GM21529 (cell line): ENCODE results near the gene TCOF1.

Source experiments
- ATAC-seq: cut with Tn5 transposase; IDR thresholded peaks from one replicate; pipeline ENCODE4 v1.9.1; 2021; ENCODE audit not compliant: unreplicated experiment

The TCOF1 gene

DNA sequence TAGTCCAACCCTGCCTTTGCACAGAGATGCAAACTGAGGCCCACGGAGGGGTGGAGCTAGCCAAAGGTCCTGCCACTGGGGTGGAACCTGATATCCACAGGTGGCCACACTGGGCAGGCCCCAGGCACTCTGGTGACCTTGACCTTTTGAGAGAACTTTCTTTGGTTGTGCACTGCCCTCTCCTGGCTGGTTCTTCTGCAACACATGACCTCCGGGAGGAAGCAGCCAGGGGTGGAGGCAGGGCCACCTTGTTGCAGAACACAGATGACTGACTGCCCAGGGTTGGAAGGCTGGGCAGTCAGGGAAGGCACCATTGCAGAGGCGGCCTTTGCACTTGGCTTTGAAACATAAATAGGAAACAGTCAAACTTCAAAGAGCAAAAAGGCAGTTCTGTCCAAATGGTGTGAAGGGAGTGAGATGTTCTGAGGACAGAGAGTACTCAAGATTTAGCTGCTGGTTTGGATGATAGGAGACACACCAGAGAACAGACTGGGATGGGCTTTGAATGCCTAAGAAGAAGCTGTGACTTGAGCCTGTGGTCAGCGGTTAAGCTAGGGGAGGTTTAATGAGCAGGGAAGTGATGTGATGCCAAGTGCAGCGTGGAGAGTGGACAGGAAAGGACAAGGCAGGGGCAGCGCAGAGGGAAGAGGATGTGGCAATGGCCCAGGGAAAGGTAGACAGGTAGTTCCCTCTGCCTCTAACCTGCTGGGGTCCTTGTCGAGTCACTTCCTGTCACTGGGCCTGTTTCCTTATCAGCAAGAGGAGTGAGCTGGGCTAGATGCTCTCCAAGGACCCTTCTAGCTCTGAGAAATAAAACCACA, 6.8 kb upstream of the TCOF1 start:
- ATAC-seq: peak; percentile 93

DNA sequence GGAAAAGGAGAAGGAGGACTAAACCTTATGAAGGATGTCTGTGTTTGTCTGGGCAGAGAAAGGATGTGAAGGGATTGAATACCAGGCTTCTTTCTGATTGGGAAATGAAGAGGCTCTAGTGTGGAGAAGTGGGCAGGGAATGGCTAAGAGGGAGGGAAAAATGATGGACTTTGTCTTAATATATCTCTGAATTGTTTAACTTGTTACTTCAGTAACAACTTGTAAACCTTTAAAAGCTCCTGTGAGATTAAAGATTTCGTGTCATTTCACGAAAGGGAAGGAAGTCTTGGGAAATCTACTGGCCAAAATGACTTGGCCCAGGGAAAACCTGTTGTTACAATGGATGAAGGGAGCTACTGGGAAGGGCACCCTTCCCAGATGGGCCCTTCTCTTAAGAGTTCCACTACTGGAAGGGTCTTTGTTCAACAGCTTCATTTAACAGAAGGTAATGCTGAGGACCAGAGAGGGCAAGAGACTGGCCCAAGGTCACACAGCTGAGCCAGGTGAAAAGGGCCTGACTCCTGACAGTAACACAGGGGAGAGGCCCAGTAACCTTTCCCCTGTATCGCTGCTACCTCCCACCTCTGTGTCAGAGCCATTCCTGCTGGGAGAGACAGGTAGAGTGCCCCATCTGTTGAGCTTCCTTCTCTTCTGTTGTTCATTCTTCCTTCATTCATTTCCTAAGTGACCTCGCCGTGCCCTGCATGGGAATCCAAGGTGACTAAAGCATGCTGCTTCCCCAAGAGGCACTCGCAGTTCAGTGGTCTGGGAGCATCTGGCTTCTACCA, 5.1 kb upstream of the TCOF1 start:
- no peak for ATAC-seq

DNA sequence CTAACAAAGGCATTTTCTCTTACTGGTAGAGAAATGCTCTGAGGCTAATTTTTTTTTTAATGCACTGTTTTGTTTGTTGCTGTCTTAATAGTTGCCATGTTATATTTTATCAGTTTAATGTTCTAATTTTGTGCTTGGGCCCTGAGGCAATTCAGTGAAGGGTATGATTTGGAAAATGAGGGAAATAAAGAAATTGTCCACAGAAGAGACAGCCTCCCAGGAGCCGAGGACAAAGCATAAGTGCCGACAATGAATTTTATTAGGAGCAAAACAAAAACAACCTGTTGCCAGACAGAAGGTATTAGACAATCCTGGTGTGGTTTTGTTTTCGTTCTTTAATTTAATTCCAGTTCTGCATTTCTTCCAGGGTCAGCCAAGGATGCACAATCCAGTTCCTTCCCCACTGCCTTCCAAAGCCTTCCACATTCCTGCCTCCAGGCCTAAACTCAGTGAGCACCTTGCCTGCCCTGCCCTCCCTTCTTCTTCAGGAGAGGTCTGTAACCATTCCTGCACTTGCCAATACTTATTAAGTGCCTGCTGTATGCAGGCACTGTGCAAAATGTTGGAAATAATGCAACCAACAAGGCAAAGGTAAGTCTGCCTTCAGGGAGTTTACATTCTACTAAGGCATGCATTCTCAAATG, 4.3 kb upstream of the TCOF1 start:
- ATAC-seq: no peak

DNA sequence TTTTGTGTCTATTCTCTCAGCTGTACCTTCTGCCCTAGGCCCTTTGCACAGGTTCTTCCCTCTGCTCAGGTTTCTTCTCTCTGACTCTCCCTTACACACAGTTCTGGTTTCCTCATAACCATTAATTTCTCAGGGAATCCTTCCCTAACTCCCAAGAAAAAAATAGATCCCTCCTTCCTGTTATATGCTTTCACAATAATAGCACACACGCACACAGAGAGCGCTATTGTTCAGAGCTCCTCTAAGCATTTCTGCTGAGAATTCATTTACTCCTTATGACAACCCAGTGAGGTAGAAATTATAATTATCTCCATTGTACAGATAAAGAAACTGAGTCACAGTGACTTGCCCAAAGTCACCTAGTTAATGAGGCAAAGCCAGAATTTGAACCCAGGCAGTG, 1.7 kb upstream of the TCOF1 start:
- no peak for ATAC-seq

DNA sequence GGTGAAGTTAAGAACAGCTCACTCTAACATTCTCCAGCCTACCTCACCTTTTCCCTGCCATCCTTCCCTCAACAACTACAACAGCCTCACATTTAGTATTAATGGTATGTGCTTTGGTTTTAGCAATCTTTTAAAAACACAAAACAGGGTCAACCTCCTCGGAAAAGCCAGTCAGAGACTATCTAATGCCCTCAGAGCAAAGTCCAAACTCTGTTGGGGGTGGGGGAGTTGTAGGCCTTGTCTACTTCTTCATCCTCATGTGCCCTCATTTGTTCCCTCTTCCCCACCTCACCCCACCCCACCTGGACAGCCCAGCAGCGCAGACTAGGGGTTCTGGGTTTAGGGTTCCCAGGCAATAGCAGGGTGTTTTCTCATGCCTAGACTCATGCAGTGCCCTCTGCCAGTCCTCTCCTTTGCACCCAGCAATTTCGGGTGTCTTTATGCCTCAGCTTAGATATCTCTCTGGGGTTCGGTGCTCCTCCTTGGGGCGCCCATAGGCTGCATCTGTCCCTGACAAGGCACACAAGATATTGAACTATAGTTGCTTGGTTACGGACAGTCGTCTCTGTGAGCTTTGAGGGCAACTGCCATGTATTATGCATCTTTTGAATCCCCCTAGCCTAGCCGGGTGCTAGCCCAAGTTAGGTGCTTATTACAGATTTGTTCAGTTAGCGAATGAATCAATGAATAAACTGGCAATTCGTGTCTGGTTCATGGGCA, 762 bp upstream of the TCOF1 start:
- no peak for ATAC-seq

DNA sequence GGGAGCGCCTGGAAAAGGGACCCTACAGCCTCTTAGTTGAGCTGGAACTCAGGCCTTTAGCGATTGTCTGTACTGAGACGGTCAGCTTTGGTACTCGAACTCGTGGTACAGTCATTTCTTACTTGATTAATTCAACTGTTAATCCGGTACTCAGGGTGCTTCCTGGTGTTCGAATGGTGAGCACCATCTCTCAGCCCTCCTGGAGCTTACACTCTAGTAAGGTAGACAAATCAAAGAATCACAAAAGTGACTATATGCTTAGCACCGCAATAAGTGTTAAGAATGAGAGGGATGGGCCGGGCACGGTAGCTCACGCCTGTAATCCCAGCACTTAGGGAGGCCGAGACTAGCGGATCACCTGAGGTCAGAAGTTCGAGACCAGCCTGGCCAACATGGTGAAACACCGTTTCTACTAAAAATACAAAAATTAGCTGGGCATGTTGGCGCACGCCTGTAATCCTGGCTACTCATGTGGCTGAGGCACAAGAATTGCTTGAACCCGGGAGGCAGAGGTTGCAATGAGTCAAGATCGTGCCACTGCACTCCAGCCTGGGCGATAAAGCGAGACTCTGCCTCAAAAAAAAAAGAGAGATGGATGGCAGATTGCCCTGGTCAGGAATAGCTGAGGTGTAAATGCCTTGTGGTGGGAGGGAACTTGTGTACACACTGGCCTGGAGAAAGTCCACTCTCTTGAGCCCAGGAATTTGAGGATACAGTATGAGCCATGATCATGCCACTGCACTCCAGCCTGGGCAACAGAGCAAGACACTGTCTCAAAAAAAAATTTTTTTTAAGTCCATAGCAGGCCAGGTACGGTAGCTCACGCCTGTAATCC, 981 bp downstream of the TCOF1 start:
- ATAC-seq: no peak

DNA sequence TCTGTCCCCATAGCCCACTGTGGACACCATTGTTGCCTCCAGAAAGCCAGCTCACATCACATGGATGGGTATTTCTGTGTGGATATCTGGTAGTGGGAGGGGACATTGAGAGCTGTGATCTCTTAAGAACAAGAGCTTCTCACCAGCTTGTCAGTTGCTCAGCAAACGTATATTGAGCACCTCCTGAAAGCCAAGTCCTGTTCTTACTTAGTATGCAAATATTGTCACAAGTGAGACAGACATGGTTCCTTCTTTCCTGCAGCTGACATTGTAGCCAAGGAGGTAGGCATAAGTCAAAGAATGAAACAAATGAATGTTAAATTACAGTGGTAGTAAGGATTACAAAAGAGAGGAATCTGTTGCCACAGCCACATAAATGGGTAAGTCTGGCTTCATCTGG, 3.8 kb downstream of the TCOF1 start:
- peak; percentile 39 for ATAC-seq

DNA sequence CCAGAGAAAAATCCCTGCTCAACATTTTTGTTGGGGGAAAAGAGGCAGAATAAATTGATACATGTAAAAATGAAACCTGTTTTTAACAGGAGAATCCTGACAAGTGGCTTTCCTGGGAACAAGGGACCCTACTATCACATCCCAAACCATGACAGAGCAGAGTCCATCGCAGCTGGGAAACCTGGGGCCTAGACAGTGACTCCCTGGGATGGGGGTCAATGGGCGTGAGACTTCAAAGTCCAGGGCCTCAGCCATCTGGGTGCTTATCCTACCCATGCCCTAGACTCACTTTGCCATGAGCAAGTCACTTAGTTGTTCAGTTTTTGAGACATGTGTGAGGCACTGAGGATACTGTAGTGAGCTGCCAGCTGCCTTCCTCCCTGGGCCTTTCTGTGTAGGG, 5.7 kb downstream of the TCOF1 start:
- ATAC-seq: no peak

DNA sequence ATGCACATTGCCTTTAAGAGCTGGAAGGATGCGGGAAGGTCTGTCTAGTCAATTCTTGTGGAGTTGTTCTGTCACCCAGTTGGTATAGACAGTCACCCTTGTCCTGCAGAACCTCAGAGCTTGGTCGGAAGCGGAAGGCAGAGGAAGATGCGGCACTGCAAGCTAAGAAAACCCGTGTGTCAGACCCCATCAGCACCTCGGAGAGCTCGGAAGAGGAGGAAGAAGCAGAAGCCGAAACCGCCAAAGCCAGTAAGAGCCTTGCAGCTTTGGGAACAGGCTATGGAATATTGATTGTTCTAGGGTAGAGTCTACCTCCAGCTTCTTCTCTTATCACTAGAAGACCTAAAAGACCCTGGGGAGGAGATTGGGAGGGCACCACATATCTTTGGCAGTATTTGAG, 6.5 kb downstream of the TCOF1 start:
- no peak for ATAC-seq

DNA sequence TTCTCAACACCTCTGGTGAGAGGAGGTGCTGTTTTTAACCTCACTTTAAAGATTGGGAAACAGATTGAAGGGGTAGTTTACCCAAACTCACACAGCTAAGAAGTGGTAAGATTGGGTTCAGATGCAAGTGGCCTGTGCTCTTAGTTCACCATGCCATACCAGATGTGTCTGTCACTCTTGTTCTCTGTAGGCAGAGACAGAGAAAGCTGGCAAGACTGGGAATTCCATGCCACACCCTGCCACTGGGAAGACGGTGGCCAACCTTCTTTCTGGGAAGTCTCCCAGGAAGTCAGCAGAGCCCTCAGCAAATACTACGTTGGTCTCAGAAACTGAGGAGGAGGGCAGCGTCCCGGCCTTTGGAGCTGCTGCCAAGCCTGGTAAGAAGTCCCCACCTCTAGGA, 11.0 kb downstream of the TCOF1 start:
- ATAC-seq: no peak

DNA sequence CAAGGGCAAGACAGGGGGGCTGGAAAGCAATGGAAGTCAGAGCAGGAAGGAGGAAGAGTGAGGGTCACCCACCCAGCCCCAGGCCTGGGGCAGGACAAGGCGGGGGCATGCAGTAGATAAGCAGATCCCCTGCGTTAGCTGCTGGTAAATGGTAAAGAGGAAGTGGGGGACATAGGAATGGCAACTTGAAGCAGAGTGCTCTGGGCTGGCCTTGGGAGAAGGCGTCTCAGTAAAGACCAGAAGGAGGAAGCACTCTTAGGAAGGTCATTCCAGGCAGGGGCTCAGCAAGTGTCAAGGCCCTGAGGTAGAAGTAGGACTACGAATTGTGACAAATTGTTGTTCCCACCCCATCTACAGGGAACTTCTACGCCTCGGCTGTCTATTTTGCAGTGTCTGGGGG, 15.1 kb downstream of the TCOF1 start:
- no peak for ATAC-seq

DNA sequence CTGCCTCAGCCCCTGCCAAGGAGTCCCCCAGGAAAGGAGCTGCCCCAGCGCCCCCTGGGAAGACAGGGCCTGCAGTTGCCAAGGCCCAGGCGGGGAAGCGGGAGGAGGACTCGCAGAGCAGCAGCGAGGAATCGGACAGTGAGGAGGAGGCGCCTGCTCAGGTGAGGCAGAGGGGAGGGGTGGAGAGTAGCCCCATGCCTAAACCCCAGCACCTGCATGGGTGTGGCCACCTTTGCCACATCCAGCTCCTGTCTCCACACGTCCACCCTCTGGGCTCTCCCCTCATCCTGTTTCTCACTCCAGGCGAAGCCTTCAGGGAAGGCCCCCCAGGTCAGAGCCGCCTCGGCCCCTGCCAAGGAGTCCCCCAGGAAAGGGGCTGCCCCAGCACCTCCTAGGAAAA, 17.2 kb downstream of the TCOF1 start:
- ATAC-seq: no peak

DNA sequence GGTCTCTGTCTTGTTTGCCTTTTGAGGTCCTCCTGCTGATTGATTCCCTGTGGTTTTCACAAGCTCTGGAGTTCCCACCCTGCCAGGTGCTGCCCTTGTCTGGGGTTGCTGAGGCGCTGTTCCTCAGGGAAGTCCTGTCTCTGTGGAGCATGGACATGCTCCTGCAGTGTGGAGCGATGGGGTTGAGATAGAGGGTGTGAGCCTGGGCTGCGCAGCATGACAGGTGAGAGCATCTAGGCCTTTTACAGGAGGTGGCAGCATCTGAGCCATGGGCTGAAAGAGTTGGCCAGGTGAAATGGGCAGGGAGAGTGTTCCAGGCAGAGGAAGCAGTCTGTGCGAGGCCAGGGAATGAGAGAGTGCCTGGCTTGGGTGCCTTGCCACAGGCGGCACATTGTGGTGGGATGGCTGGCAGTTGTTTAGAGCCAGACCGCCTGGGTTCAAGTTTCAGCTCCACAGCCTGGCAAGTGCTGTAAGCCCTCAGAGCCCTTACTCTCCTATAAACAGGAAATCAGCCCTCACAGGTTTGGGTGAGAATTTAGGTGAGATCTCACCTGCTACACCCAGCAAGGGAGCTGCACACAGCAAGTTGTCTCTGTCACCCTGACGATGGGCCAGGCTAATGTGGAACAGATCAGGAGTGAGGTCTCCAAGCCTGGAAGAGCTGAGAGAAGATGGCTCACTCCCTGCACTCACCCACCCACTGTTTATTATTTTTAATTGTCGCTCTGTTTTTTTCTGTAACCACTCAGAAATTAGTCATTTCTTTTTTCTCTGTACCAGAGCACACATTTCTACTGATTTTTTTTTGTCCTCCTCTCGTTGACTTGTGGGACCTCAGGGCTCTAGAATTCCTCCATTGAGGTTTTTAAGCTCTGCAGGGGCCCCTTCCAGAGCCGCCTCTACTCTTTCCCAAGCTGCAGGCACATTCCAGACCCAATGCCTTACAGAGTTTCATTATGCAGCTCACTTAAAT, 19.6 kb downstream of the TCOF1 start:
- ATAC-seq: no peak

DNA sequence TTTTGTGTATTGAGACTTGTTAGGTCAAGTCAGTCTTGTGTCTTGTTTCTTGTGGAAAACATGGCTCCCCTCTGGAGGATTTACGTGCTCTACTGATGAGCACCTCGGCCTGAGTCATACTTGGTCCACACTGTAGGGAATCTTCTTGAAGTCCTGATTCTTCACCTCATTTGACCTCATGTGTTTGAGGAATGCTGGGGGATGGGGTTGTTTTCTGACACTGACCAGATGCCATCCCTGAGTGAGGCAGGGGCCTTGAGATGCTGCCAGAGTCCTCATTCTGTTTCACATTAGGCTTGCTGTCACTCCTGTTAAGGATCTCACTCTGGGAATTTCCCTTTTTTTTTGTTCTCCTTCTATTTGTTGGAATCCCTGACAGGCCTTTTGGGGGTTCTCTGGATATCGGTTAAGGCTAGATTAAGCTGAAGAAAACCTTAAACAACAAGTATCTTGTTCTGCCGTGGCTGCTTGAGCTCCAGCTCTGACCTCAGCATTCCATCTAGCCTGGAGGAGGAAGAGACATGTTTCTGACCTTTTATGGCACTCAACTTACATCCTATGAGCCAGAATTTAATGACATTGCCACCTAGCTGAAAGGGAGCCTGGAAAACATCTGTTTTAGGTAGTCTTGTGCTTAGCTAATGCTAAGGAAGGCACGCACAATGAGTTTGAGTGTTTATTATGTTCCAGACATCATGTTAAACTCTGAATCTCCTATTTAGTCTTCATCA, 20.6 kb downstream of the TCOF1 start:
- no peak for ATAC-seq

DNA sequence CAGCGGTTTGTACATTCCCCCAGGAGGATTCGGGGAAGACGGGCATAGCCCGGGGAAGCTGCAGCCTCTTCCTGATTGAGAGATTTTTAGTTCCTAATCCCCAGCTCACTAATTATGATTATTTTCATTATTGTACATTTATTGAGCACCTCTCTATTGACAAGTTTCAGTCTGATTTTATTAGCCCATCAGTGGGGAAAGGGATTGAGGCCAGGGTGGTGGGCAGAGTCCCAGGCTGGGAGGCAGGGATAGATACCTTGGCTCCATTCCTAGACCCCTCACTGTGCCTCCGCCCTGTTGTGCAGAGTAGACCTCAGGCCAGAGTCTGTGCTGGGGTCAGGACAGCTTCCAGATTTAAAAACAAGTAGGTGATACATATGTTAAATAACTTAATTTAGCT, 27.2 kb downstream of the TCOF1 start:
- no peak for ATAC-seq

DNA sequence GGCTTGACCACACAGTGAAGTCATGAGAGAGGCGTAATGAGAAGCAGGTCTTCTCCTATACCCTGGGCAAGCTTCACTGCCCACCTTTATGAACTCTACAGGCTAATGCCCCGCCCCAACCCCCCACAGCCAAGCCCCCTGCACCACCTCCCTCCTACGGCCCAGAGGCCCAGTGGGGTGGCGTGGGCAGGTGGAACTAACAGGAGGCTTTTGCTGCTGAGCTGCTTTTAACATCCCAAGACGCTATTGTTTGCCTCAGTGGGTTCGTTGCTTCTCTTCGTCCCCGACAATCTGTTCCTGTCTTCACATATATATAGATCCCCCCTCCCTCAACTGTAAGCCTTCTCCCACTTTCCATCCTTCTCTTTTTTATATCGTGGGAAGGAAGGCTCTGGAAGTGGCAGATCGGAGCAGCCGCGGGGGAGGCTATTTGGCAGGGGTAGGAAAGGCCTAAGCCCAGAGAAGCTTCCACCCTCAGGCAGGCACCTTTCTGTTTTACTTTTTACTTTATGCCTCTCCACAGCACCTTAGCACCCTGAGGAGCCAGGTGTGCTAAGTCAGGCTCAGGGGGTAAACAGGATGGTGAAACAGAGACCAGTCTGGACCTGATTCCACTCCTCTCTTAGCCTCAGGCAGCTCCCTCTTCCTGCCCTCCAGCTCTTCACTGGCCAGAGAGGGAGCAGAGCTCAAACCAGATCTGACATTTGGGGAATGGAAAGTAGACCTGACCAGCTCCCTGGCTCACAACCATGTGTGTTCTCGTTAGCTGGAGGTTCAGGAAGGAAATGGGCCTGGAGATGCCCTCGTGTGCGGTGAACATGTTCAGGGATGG, 28.7 kb downstream of the TCOF1 start:
- ATAC-seq: no peak

DNA sequence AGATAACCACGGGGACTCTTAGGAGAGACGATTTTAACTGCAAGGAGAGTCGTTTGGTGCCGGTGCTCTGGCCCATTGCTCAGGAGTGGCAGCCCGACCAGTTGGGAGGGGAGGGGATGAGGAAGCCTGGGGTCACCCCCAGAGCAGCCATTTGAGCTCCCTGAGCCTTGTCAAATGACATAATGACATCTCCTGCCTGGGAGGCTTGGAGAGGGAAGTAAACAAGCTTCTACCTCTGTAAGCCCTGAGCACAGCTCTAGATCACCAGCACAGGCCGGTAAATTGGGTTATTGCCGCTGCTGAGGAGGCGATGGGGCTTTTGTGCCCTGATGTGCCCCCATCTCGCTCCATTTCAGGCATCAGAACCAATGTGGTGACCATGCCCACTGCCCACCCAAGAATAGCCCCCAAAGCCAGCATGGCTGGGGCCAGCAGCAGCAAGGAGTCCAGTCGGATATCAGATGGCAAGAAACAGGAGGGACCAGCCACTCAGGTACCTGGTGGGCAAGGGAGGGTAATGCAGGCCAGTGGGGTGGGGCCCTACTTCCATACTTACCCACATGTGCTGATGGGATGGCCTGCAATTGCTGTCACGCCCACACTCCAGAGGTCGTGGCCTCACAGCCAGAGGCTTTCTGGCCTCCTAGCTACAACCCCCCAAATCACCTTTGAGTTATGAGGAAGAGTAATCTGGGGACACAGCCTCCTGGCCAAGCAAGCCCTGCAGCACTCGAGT, 32.2 kb downstream of the TCOF1 start:
- ATAC-seq: no peak
